IMR-90 (cell line): ENCODE measurements around the gene FAM43B. TPM values are rescaled to one million over a fixed set of nuclear protein-coding genes. Genes with fewer than 3 reads are reported as not detected.

Experiments used
- ATAC-seq: fragments of 200-7000 bp; cut with Tn5 transposase; 2 replicates; pipeline ENCODE4 v1.9.1; 2020; ENCODE audit warnings: low read depth, mild to moderate bottlenecking, moderate library complexity
- BruUV-seq: library from RNA; stranded (reverse); fragments of 400-500 nt; replicated peaks from 2 replicates; lab custom pipeline; 2021; lab: Mats Ljungman, UMichigan
- CTCF ChIA-PET: fragments of 300-600 bp; formaldehyde crosslinking; extraction: SDS; loops from one replicate; lab custom pipeline; 2021; ENCODE audit warnings: antibody characterized with exemption; lab: Yijun Ruan, JAX
- POLR2A ChIA-PET: fragments of 300-600 bp; sonication (Branson Sonifier 250); formaldehyde crosslinking; loops from one replicate; lab custom pipeline; 2022; ENCODE audit warnings: antibody characterized with exemption; ENCODE audit not compliant: unreplicated experiment; lab: Charles Lee
- DNase-seq: peaks from one replicate; pipeline ENCODE4 v3.0.0; 2013
- H2AFZ ChIP-seq: replicated peaks from 2 replicates; pipeline ENCODE3; 2013; ENCODE audit warnings: low read length, mild to moderate bottlenecking; ENCODE audit not compliant: poor library complexity
- H2AK5ac ChIP-seq: 2 replicates; pipeline ENCODE4 v1.6.1; 2013; ENCODE audit warnings: low read depth, low read length, inconsistent platforms
- H2AK9ac ChIP-seq: replicated peaks from 2 replicates; pipeline ENCODE3; 2013; ENCODE audit warnings: mild to moderate bottlenecking, low read depth, low read length, moderate library complexity; ENCODE audit not compliant: poor library complexity
- H2BK120ac ChIP-seq: 2 replicates; pipeline ENCODE4 v1.6.1; 2013; ENCODE audit warnings: low read depth, low read length, inconsistent platforms
- H2BK15ac ChIP-seq: 3 replicates; pipeline ENCODE4 v1.6.1; 2013; ENCODE audit warnings: low read depth, low read length, inconsistent platforms
- H2BK20ac ChIP-seq: 2 replicates; pipeline ENCODE4 v1.6.1; 2013; ENCODE audit warnings: low read depth, mild to moderate bottlenecking, inconsistent platforms, low read length, moderate library complexity
- H2BK5ac ChIP-seq: 2 replicates; pipeline ENCODE4 v1.6.1; 2013; ENCODE audit warnings: mild to moderate bottlenecking, low read depth, low read length, inconsistent platforms; ENCODE audit not compliant: poor library complexity, severe bottlenecking
- H3K14ac ChIP-seq: replicated peaks from 2 replicates; pipeline ENCODE4 v1.6.1; 2013; ENCODE audit warnings: low read depth, low read length, inconsistent platforms
- H3K18ac ChIP-seq: 2 replicates; pipeline ENCODE4 v1.6.1; 2013; ENCODE audit warnings: low read depth, low read length, control low read depth
- H3K23ac ChIP-seq: 2 replicates; pipeline ENCODE4 v1.6.1; 2013; ENCODE audit warnings: low read depth, low read length, inconsistent platforms
- H3K27ac ChIP-seq: 2 replicates; pipeline ENCODE4 v1.5.1; 2013; ENCODE audit warnings: mild to moderate bottlenecking, control low read depth, low read length; ENCODE audit not compliant: insufficient read depth
- H3K27me3 ChIP-seq: 2 replicates; pipeline ENCODE4 v1.6.1; 2013; ENCODE audit warnings: low read length; ENCODE audit not compliant: control insufficient read depth, insufficient read depth
- H3K36me3 ChIP-seq: 2 replicates; pipeline ENCODE4 v1.6.1; 2013; ENCODE audit warnings: low read length, mixed read lengths; ENCODE audit not compliant: control insufficient read depth, insufficient read depth
- H3K4ac ChIP-seq: 2 replicates; pipeline ENCODE4 v1.6.1; 2013; ENCODE audit warnings: low read depth, low read length, inconsistent platforms
- H3K4me1 ChIP-seq: 2 replicates; pipeline ENCODE4 v1.6.1; 2013; ENCODE audit warnings: low read length, mixed read lengths; ENCODE audit not compliant: control insufficient read depth, insufficient read depth
- H3K4me2 ChIP-seq: 2 replicates; pipeline ENCODE4 v1.6.1; 2013; ENCODE audit warnings: low read depth, mild to moderate bottlenecking, control low read depth, low read length, moderate library complexity
- H3K4me3 ChIP-seq: 2 replicates; pipeline ENCODE4 v1.5.1; 2013; ENCODE audit warnings: low read depth, mild to moderate bottlenecking, control low read depth, low read length, moderate library complexity; ENCODE audit not compliant: insufficient read depth
- H3K56ac ChIP-seq: 2 replicates; pipeline ENCODE4 v1.6.1; 2013; ENCODE audit warnings: low read length, inconsistent platforms; ENCODE audit not compliant: insufficient read depth; ENCODE audit errors: extremely low read depth
- H3K79me1 ChIP-seq, 2 experiments: 2 replicates each; pipeline ENCODE4 v1.6.1; 2013; ENCODE audit warnings: low read length in 2 of 2, inconsistent platforms in 1 of 2, low read depth in 1 of 2
- H3K9ac ChIP-seq: 2 replicates; pipeline ENCODE4 v1.6.1; 2013; ENCODE audit warnings: low read depth, low read length, control low read depth
- H3K9me1 ChIP-seq: 2 replicates; pipeline ENCODE4 v1.6.1; 2013; ENCODE audit warnings: low read length, inconsistent platforms; ENCODE audit not compliant: insufficient read depth
- H3K9me3 ChIP-seq: 2 replicates; pipeline ENCODE4 v1.6.1; 2013; ENCODE audit warnings: low read length; ENCODE audit not compliant: control insufficient read depth, insufficient read depth
- H4K20me1 ChIP-seq: 2 replicates; pipeline ENCODE4 v1.6.1; 2013; ENCODE audit warnings: low read length, inconsistent platforms; ENCODE audit not compliant: insufficient read depth
- H4K5ac ChIP-seq: 2 replicates; pipeline ENCODE4 v1.6.1; 2013; ENCODE audit warnings: mild to moderate bottlenecking, low read depth, low read length, control low read depth
- H4K8ac ChIP-seq, 2 experiments: 2 replicates each; pipeline ENCODE4 v1.6.1; 2013; ENCODE audit warnings: low read depth in 2 of 2, low read length in 2 of 2, control low read depth in 1 of 2, inconsistent platforms in 1 of 2
- H4K91ac ChIP-seq: 2 replicates; pipeline ENCODE4 v1.6.1; 2013; ENCODE audit warnings: low read depth, low read length, inconsistent platforms; ENCODE audit not compliant: insufficient read depth
- CHD1 ChIP-seq: IDR thresholded peaks from 2 replicates; pipeline ENCODE4 v1.6.1; 2012; ENCODE audit warnings: low read depth, low read length, improper control_type of control experiment
- WGBS, 2 experiments: methylation state at CpG; one replicate each; pipeline versions ENCODE4 v1.1.5 to v1.1.7; 2013; ENCODE audit warnings: missing lambda C conversion rate in 2 of 2; ENCODE audit not compliant: insufficient read length in 1 of 2; ENCODE audit errors: extremely low coverage in 2 of 2; 5-methylcytosine and 5-hydroxymethylcytosine counted together
- dilution Hi-C: fragments of 300-500 bp; cut with HindIII; formaldehyde crosslinking; loops from one replicate; pipeline ENCODE4 v1.14.3; 2018; ENCODE audit warnings: low sequenced_read_pairs; ENCODE audit not compliant: unreplicated experiment
- in situ Hi-C: fragments of 300-500 bp; cut with MboI; formaldehyde crosslinking; loops from 3 replicates; pipeline ENCODE4 v1.14.3; 2019; ENCODE audit warnings: low sequenced_read_pairs, inconsistent platforms, mixed read lengths
- intact Hi-C: fragments of 100-400 bp; cut with micrococcal nuclease; formaldehyde crosslinking; loops from 2 replicates; pipeline ENCODE4 v1.10.0; 2022
- polyA plus RNA-seq, 3 experiments: library from polyadenylated mRNA; depleted of rRNA; stranded (reverse); fragments of >200 nt; gene quantifications; 2 replicates each; pipeline ENCODE4 v1.2.3, GENCODE V29; 2012; ENCODE audit warnings: low replicate concordance in 1 of 3
- total RNA-seq: library from RNA; depleted of rRNA; stranded (reverse); fragments of >200 nt; gene quantifications from 2 replicates; pipeline ENCODE4 v1.2.3, GENCODE V29; 2012
- TF ChIP-seq, protein P1 (sequence below): fragments of 150-350 bp; IDR thresholded peaks from 2 replicates; pipeline ENCODE4 v1.6.1; 2016; ENCODE audit warnings: low read depth, mild to moderate bottlenecking, low read length, moderate library complexity, borderline replicate concordance

The FAM43B gene
- total and polyA plus RNA-seq, 2 of the 4 experiments (the other 2 are of a cell fraction) = 0.05 TPM; not detected in 1

DNA sequence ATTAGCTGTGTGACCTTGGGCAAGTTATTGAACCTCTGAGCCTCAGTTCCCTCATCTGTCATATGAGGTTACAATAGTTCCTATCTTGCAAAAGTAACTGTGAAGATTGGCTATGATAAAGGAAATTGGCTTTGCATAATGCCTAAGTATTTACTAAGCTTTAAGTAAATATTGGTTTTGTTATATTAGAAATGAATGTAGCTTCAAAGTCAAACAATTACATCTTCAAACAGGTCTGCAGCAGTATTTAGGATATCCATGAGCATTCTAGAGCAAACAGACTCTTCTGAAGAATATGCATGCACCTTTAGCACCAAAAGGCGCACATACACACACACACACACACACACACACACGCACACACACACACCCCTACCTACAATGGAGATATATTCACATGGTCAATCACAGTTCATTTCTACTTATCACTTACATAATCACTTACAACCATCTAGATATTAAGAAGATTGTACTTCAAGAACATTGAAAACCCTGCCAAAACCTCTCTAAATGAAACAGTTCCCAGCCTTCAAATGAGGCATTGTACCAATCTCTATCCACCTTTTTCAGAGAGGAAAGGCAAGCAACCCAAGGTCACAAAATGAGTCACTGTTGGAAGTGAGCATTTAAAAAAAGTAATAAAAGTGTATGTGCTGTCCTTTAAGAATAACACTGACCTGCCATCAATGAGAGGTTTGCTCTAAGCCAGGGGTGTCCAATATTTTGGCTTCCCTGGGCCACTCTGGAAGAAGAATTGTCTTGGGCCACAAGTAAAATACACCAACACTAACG, 13.4 kb upstream of the FAM43B start:
- no peaks in the 10 kb centered on the region for H3K36me3 ChIP-seq
- no TSS peak for BruUV-seq
- no peaks in the 10 kb centered on the region for H3K4me1 ChIP-seq
- H3K79me1 ChIP-seq = no peaks in the 10 kb centered on the region
- H4K5ac ChIP-seq = no peak overlapping the region
- H3K14ac ChIP-seq = no peak overlapping the region
- H4K20me1 ChIP-seq = no peaks in the 10 kb centered on the region
- no peak overlapping the region for H3K4ac ChIP-seq
- WGBS, 2 experiments = 35% methylated on average over 2 of the region's 3 CpGs; no CpG with 5 or more reads in 1 of the 2 experiments
- no peak overlapping the region for H4K8ac ChIP-seq
- ChIA-PET CTCF (no interaction called here), POLR2A (no interaction called here)
- no peak overlapping the region for H2BK120ac ChIP-seq
- no peak overlapping the region for H3K56ac ChIP-seq
- no peak overlapping the region for H2AK5ac ChIP-seq
- peaks cover 59% of the 10 kb centered on the region for H3K27me3 ChIP-seq
- H3K9me1 ChIP-seq = no peaks in the 10 kb centered on the region; the same call in 1 of the 2 replicates
- no peak overlapping the region for H3K18ac ChIP-seq
- H2BK15ac ChIP-seq = no peak overlapping the region
- no peak overlapping the region for H3K23ac ChIP-seq
- H3K4me2 ChIP-seq = no peak overlapping the region
- H4K91ac ChIP-seq = no peak overlapping the region
- no peak for ATAC-seq
- DNase-seq = no peak
- H3K27ac ChIP-seq = no peak overlapping the region
- intact Hi-C loops = no loop called here
- H3K9ac ChIP-seq = no peak overlapping the region
- H3K9me3 ChIP-seq = peaks cover 2% of the 10 kb centered on the region; the same call in 1 of the 2 replicates
- no peak overlapping the region for H2BK5ac ChIP-seq
- dilution Hi-C loops = no loop called here
- H2BK20ac ChIP-seq = no peak overlapping the region
- in situ Hi-C loops = loop anchor here (25.0 kb wide), 1 partner anchor 673 kb away; no protein-coding TSS in a partner anchor
- no peak overlapping the region for H3K4me3 ChIP-seq
- no peak for TF ChIP-seq CHD1
- TF ChIP-seq, protein P1, sequence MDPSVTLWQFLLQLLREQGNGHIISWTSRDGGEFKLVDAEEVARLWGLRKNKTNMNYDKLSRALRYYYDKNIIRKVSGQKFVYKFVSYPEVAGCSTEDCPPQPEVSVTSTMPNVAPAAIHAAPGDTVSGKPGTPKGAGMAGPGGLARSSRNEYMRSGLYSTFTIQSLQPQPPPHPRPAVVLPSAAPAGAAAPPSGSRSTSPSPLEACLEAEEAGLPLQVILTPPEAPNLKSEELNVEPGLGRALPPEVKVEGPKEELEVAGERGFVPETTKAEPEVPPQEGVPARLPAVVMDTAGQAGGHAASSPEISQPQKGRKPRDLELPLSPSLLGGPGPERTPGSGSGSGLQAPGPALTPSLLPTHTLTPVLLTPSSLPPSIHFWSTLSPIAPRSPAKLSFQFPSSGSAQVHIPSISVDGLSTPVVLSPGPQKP = no peak
- no peak overlapping the region for H2AFZ ChIP-seq
- no peak overlapping the region for H2AK9ac ChIP-seq
